Immature natural killer cell (primary cell): Measurements from ENCODE around the gene DLX6. TPM values are rescaled to one million over a fixed set of nuclear protein-coding genes. Genes with fewer than 3 reads are reported as not detected.
"Not testable (repeated sequence)": the region's sequence is repeated elsewhere in the genome, so short reads cannot be mapped to it uniquely, and the experiment has no call there.

Experiments
- DNase-seq, 3 donors: peaks; one replicate each; pipeline ENCODE4 v3.0.0; 2022; ENCODE audit warnings: mixed read lengths in 1 of 3
- H3K27ac Mint-ChIP-seq, 6 donors: one replicate each; pipeline ENCODE4 v1.8.0; 2020; ENCODE audit warnings: mixed read lengths in 6 of 6, mild to moderate bottlenecking in 5 of 6, inconsistent platforms in 4 of 6, moderate library complexity in 3 of 6
- H3K27me3 Mint-ChIP-seq, 3 donors: one replicate each; pipeline ENCODE4 v1.8.0; 2020 to 2021; ENCODE audit warnings: low read depth in 3 of 3, mild to moderate bottlenecking in 3 of 3, mixed read lengths in 3 of 3, moderate library complexity in 3 of 3, inconsistent platforms in 1 of 3
- H3K36me3 Mint-ChIP-seq, 3 donors: one replicate each; pipeline ENCODE4 v1.8.0; 2020; ENCODE audit warnings: mixed read lengths in 3 of 3, inconsistent platforms in 2 of 3, mild to moderate bottlenecking in 2 of 3
- H3K4me1 Mint-ChIP-seq, 2 donors: one replicate each; pipeline ENCODE4 v1.8.0; 2020; ENCODE audit warnings: inconsistent platforms in 2 of 2, mild to moderate bottlenecking in 2 of 2, mixed read lengths in 2 of 2, moderate library complexity in 1 of 2
- H3K4me3 Mint-ChIP-seq, 5 donors: one replicate each; pipeline ENCODE4 v1.8.0; 2020; ENCODE audit warnings: mild to moderate bottlenecking in 5 of 5, mixed read lengths in 5 of 5, inconsistent platforms in 3 of 5, moderate library complexity in 3 of 5
- H3K9me3 Mint-ChIP-seq, 6 donors: one replicate each; pipeline ENCODE4 v1.8.0; 2020; ENCODE audit warnings: mild to moderate bottlenecking in 6 of 6, mixed read lengths in 6 of 6, inconsistent platforms in 4 of 6, moderate library complexity in 3 of 6
- polyA plus RNA-seq, 3 donors: library from polyadenylated mRNA; unstranded; fragments of 300-500 nt; fragmentation: Illumina TruSeq; gene quantifications; one replicate each; pipeline ENCODE4 v1.2.3, GENCODE V29; 2021

DLX6 gene
- polyA plus RNA-seq, 3 donors from 2014 or later = not detected

- DNase-seq = no peak
- no peaks in the 10 kb centered on the region for H3K36me3 Mint-ChIP-seq
- H3K27ac Mint-ChIP-seq = no peak overlapping the region
- peaks cover 32 to 50% (median 48%) of the 10 kb centered on the region in 3 donors for H3K27me3 Mint-ChIP-seq
- H3K4me3 Mint-ChIP-seq = peak overlapping the region; percentile 65 to 93 (median 82)
- H3K4me1 Mint-ChIP-seq = peaks cover 35 to 42% of the 10 kb centered on the region in 2 donors
- peaks cover 0 to 2% (median 0%) of the 10 kb centered on the region in 6 donors for H3K9me3 Mint-ChIP-seq
Measured at GRCh38 chr7:97025983-97026714, 20.8 kb downstream of the DLX6 start.

GRCh38 chr7:97026715-97027426 lies 21.5 kb downstream of the DLX6 start:
- no peaks in the 10 kb centered on the region for H3K36me3 Mint-ChIP-seq
- peaks cover 35 to 42% of the 10 kb centered on the region in 2 donors for H3K4me1 Mint-ChIP-seq
- H3K27ac Mint-ChIP-seq = no peak overlapping the region
- H3K27me3 Mint-ChIP-seq = peaks cover 32 to 50% (median 44%) of the 10 kb centered on the region in 3 donors
- peaks cover 0 to 2% (median 0%) of the 10 kb centered on the region in 6 donors for H3K9me3 Mint-ChIP-seq
- DNase-seq = no peak
- H3K4me3 Mint-ChIP-seq = peak overlapping the region; percentile 65 to 93 (median 82)

DNA sequence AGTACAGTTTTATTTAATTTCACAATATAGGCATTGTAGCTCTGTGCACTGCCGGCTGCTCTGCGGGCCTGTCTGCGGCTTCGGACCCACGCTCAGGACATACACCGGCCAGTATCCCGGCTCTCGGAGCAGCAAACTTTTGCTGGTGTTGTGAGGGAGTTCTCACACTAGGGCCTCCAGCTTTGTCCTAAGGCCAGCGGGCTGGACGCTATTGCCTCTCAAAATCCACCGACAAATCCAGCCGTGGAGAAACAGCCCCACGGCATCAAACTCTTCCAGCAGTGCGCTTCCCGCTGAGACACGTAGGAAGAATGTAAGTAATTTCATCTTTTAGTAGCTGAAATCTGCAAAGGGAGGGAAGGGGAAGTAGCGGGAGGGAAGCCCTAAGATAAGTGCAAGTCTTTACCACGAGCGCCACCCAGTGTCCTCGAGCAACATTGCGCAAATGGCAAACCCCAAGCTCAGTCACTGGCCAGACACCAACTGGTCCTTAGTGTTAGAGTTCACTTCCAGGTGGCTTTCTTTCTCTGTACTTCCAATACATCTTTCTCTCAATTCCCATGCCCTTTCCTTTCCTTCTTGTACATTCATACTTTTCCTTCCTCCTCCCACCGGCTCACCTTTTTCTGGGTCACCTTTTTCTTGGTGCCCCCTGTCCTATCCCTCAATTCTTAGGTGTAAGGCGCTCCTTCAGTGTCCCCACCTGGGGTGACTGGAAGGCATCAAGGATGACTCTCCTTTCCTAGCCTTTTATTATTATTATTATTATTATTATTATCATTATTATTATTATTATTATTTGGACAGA lies 22.3 kb downstream of the DLX6 start:
- Mint-ChIP-seq H3K4me3 (peak overlapping the region; percentile 65 to 93 (median 82)), H3K27me3 (peaks cover 32 to 42% (median 37%) of the 10 kb centered on the region in 3 donors), H3K36me3 (no peaks in the 10 kb centered on the region), H3K4me1 (peaks cover 31 to 34% of the 10 kb centered on the region in 2 donors), H3K9me3 (peaks cover 0 to 2% (median 0%) of the 10 kb centered on the region in 6 donors), H3K27ac (peak overlapping the region in 1 of 6 donors; percentile 43)
- DNase-seq = peak; percentile 50 to 58 (median 54)

DNA sequence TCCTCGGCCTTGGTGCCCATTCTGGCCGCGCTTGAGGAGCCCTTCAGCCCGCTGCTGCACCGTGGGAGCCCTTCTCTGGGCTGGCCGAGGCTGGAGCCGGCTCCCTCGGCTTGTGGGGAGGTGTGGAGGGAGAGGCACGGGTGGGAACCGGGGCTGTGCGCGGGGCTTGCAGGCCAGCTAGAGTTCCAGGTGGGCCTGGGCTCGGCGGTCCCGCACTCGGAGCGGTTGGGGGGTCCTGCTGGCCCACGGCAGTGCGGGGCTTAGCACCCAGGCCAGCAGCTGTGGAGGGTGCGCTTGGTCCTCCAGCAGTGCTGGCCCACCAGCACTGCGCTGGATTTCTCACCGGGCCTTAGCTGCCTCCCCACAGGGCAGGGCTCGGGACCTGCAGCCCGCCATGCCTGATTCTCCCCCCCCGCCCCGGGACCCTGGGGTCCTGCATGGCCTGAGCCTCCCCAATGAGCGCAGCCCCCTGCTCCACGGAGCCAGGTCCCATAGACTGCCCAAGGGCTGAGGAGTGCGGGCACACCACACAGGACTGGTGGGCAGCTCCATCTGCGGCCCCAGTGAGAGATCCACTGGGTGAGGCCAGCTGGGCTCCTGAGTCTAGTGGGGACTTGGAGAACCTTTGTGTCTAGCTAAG lies 29.0 kb downstream of the DLX6 start:
- H3K9me3 Mint-ChIP-seq, DNase-seq, H3K4me3 Mint-ChIP-seq, H3K4me1 Mint-ChIP-seq, H3K36me3 Mint-ChIP-seq, H3K27me3 Mint-ChIP-seq, H3K27ac Mint-ChIP-seq: not testable (repeated sequence)

GRCh38 chr7:97039374-97040065 lies 34.2 kb downstream of the DLX6 start:
- no peaks in the 10 kb centered on the region for H3K4me1 Mint-ChIP-seq
- no peak overlapping the region for H3K27ac Mint-ChIP-seq
- H3K4me3 Mint-ChIP-seq = no peak overlapping the region
- H3K36me3 Mint-ChIP-seq = no peaks in the 10 kb centered on the region
- DNase-seq = no peak
- no peaks in the 10 kb centered on the region for H3K9me3 Mint-ChIP-seq
- H3K27me3 Mint-ChIP-seq = peaks cover 5 to 20% (median 10%) of the 10 kb centered on the region in 3 donors

DNA sequence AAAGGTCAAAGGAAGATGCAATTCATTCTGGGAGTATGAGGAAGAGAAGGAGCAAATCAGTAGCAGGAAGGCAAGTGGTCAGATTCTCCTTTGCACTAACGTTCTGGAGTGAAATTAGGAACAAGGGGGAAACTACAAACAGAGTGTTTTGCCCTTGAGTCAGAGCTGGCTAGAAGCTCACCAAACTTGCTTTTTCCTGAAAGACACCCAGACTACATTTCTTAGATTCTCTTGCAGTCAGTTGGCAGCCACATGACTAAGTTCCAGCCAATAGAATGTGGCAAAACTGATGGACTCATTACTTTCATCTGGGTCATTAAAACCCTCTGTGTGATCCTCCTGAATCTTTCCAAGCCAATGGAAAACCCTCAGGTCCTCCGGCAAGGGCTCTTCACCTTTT lies 37.9 kb downstream of the DLX6 start:
- Mint-ChIP-seq H3K27me3 (peaks cover 4 to 25% (median 5%) of the 10 kb centered on the region in 3 donors), H3K9me3 (peaks cover 0 to 3% (median 0%) of the 10 kb centered on the region in 6 donors), H3K27ac (no peak overlapping the region), H3K4me1 (no peaks in the 10 kb centered on the region), H3K4me3 (no peak overlapping the region), H3K36me3 (no peaks in the 10 kb centered on the region)
- no peak for DNase-seq

Other genes starting within 250 kb of the DLX6 start
- gene DLX5, start 19.3 kb downstream of the DLX6 start, polyA plus RNA-seq = not detected
- 10 to 100 TPM; 34.5 to 48.1 (median 36.8) TPM for gene SDHAF3, start 112.1 kb downstream of the DLX6 start, polyA plus RNA-seq